ENCODE results near the gene OLIG1. TPM values are rescaled to one million over a fixed set of nuclear protein-coding genes. Genes with fewer than 3 reads are reported as not detected.
A peak's percentile ranks its signal among the peaks of the same experiment; 100 is the strongest.

The OLIG1 gene
- total RNA-seq, 1 experiment from 2014 or later, result not detected

DNA sequence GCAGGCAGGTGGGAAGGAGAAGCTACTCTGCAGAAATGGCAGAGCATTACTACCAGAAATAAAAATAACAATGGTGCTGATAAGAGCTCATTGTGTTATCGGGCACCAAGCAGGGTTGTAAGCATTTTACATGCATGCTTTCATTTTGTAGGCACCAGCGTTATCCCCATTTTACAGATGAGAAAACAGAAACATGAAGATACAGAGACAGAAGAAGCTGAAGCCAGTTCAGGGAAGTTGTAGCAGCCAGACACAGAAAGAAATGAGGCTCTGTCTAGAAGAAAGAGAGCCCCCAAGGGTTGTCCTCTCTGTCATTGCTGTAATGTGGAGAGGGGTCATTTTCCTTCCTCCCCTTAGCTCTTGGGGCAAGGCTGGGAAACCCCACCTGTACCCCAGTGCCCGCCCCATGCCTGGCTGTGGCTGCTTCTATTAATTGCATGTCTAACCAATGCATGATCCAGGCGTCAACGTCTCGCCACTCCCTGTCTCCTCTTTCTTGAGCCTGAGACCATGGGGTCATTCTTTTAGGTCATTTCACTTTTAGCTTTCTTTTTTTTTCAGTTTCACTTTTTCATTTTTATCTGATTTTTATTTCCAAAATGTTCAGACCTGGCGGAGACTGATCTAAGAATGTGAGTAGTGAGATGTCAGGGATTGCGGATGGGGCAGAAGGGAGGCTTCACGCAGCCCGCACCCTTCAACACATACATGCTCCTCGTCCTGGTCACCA, 6.8 kb downstream of the OLIG1 start:
- intact Hi-C loops (cut with micrococcal nuclease; ENCODE audit: unreplicated experiment), result no loop called here
- DNase-seq, result no peak
- H3K27ac ChIP-seq, result no peak overlapping the region
- H3K79me2 ChIP-seq (ENCODE audit: low read depth), result no peaks in the 10 kb centered on the region
- ChIA-PET POLR2A (ENCODE audit: unreplicated experiment) (no interaction called here), CTCF (no interaction called here)
- no TSS peak for BruUV-seq (replicated peaks)
- no peaks in the 10 kb centered on the region for H3K9me3 ChIP-seq (ENCODE audit: insufficient read depth, low read depth)
- no peaks in the 10 kb centered on the region for H4K20me1 ChIP-seq (ENCODE audit: insufficient read depth)
- H3K4me2 ChIP-seq, result no peak overlapping the region
- H2AFZ ChIP-seq, result no peak overlapping the region
- H3K9me2 ChIP-seq (ENCODE audit: insufficient read depth), result no peaks in the 10 kb centered on the region
- H3K27me3 ChIP-seq (ENCODE audit: insufficient read depth, low read depth), result peaks cover 18% of the 10 kb centered on the region
- H3K36me3 ChIP-seq (ENCODE audit: low read depth), result no peaks in the 10 kb centered on the region
- no peak overlapping the region for H3K4me3 ChIP-seq
- no peak for TF ChIP-seq EZH2 (IDR thresholded peaks at IDR 0.05; ENCODE audit: low read depth)
- TF ChIP-seq, protein P1, sequence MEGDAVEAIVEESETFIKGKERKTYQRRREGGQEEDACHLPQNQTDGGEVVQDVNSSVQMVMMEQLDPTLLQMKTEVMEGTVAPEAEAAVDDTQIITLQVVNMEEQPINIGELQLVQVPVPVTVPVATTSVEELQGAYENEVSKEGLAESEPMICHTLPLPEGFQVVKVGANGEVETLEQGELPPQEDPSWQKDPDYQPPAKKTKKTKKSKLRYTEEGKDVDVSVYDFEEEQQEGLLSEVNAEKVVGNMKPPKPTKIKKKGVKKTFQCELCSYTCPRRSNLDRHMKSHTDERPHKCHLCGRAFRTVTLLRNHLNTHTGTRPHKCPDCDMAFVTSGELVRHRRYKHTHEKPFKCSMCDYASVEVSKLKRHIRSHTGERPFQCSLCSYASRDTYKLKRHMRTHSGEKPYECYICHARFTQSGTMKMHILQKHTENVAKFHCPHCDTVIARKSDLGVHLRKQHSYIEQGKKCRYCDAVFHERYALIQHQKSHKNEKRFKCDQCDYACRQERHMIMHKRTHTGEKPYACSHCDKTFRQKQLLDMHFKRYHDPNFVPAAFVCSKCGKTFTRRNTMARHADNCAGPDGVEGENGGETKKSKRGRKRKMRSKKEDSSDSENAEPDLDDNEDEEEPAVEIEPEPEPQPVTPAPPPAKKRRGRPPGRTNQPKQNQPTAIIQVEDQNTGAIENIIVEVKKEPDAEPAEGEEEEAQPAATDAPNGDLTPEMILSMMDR (conservative IDR thresholded peaks at IDR 0.05), result no peak
- H3K4me1 ChIP-seq (replicated peaks; ENCODE audit: insufficient read depth), result no peaks in the 10 kb centered on the region
- no peaks in the 10 kb centered on the region for H3F3A ChIP-seq (ENCODE audit: insufficient read depth, low read depth)

DNA sequence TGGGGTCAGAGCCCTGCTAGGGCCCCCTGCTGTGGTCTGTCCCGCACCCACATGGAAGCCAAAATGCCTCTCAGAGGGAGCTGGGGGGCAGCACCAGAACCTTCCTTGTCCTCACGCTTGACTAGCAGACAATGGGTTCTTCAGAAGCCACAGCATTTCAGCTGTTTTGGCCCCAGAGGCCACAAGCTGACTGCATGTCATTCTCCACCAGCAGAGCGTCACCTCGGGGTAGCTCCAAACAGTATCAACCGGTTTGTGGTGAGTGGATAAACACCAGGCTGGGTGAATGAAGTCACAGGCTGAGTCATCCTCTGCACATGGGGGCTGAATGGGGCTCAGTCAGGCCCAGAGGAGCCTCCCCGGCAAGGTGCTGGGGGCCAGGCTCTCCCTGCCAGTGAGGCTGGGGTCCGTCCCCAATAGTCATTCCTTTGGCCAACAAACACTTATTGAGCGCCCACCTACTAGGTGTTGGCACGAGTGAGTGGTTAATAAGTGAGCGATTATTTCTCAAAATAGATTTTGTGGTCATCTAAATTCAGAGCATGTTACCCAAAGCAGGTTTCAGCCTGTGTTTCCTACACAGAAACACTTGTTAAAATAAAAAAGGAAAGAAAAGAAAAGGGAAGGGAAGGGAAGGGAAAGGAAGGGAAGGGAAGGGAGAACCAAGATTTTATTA, 9.1 kb downstream of the OLIG1 start:
- Histone ChIP-seq H2AFZ (no peak overlapping the region), H3K79me2 (ENCODE audit: low read depth) (no peaks in the 10 kb centered on the region), H3K27ac (no peak overlapping the region), H3K4me1 (replicated peaks; ENCODE audit: insufficient read depth) (no peaks in the 10 kb centered on the region), H3K27me3 (ENCODE audit: insufficient read depth, low read depth) (peaks cover 7% of the 10 kb centered on the region; the same call in 1 of the 2 replicates), H3K4me2 (no peak overlapping the region), H3F3A (ENCODE audit: insufficient read depth, low read depth) (no peaks in the 10 kb centered on the region), H3K4me3 (no peak overlapping the region), H3K9me3 (ENCODE audit: insufficient read depth, low read depth) (no peaks in the 10 kb centered on the region), H3K9me2 (ENCODE audit: insufficient read depth) (no peaks in the 10 kb centered on the region), H4K20me1 (ENCODE audit: insufficient read depth) (no peaks in the 10 kb centered on the region), H3K36me3 (ENCODE audit: low read depth) (no peaks in the 10 kb centered on the region)
- ChIA-PET POLR2A (ENCODE audit: unreplicated experiment) (no interaction called here), CTCF (no interaction called here)
- intact Hi-C loops (cut with micrococcal nuclease; ENCODE audit: unreplicated experiment), result no loop called here
- DNase-seq, result peak; percentile 12 to 42
- BruUV-seq (replicated peaks), result no TSS peak
- TF ChIP-seq, protein P1 (conservative IDR thresholded peaks at IDR 0.05), result no peak

DNA sequence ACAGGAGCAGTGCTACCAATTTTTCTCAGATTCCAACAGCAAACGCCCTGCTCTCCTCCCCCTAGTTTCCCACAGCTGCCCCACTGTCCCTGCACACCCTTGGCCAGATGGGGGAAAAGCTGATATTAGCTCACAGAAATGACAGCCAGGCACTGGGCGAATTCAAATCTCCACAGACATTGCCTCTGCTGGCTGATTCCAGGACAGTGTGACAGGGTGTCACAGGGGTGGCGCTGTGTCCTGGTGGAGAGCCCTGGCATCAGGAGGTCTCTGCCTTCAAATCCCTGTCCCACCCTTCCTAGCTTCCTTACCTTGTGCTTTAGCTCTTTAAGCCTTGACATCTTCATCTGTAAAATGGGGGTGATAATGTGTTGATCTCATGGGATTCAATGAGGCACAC, 10.4 kb downstream of the OLIG1 start:
- BruUV-seq (replicated peaks), result no TSS peak
- no peaks in the 10 kb centered on the region for H3F3A ChIP-seq (ENCODE audit: insufficient read depth, low read depth)
- H3K4me3 ChIP-seq, result no peak overlapping the region
- peaks cover 17% of the 10 kb centered on the region for H3K27me3 ChIP-seq (ENCODE audit: insufficient read depth, low read depth)
- no peak overlapping the region for H2AFZ ChIP-seq
- no peaks in the 10 kb centered on the region for H3K9me3 ChIP-seq (ENCODE audit: insufficient read depth, low read depth)
- H3K36me3 ChIP-seq (ENCODE audit: low read depth), result no peaks in the 10 kb centered on the region
- no peak for TF ChIP-seq EZH2 (IDR thresholded peaks at IDR 0.05; ENCODE audit: low read depth)
- TF ChIP-seq, protein P1 (conservative IDR thresholded peaks at IDR 0.05), result no peak
- intact Hi-C loops (cut with micrococcal nuclease; ENCODE audit: unreplicated experiment), result no loop called here
- CTCF ChIA-PET, result interaction anchor here (0.6 kb wide), 1 partner anchor 8 kb away, joined by 3 read pairs; no protein-coding TSS in a partner anchor
- H3K4me1 ChIP-seq (replicated peaks; ENCODE audit: insufficient read depth), result no peaks in the 10 kb centered on the region
- no peaks in the 10 kb centered on the region for H3K79me2 ChIP-seq (ENCODE audit: low read depth)
- H3K4me2 ChIP-seq, result no peak overlapping the region
- no peaks in the 10 kb centered on the region for H3K9me2 ChIP-seq (ENCODE audit: insufficient read depth)
- POLR2A ChIA-PET (ENCODE audit: unreplicated experiment), result no interaction called here
- no peaks in the 10 kb centered on the region for H4K20me1 ChIP-seq (ENCODE audit: insufficient read depth)
- H3K27ac ChIP-seq, result no peak overlapping the region
- no peak for DNase-seq

Measured in PC-9 (cell line).